Mucosa of descending colon (tissue), 3 donors: ENCODE results near the gene ZNF335. TPM values are rescaled to one million over a fixed set of nuclear protein-coding genes. Genes with fewer than 3 reads are reported as not detected.
A peak's percentile ranks its signal among the peaks of the same experiment; 100 is the strongest.

ENCODE experiments used
- ATAC-seq: fragments of 200-7000 bp; cut with Tn5 transposase; one replicate; pipeline ENCODE4 v1.9.1; 2020; ENCODE audit warnings: mild to moderate bottlenecking, moderate library complexity
- DNase-seq, 3 donors: peaks; one replicate each; pipeline ENCODE4 v3.0.0-alpha.2; 2020
- H3K36me3 ChIP-seq: fragments of 200-600 bp; one replicate; pipeline ENCODE4 v1.8.0; 2021; ENCODE audit warnings: low read depth, mild to moderate bottlenecking
- H3K4me1 ChIP-seq: fragments of 200-600 bp; one replicate; pipeline ENCODE4 v1.8.0; 2021; ENCODE audit warnings: low read depth, mild to moderate bottlenecking
- H3K4me3 ChIP-seq: fragments of 200-600 bp; one replicate; pipeline ENCODE4 v1.8.0; 2021; ENCODE audit warnings: mild to moderate bottlenecking
- H3K9me3 ChIP-seq: fragments of 200-600 bp; one replicate; pipeline ENCODE4 v1.8.0; 2021; ENCODE audit warnings: mild to moderate bottlenecking
- intact Hi-C, 2 donors: fragments of 100-400 bp; cut with DNase I in 1 of 2; cut with micrococcal nuclease in 1 of 2; formaldehyde crosslinking; loops; one replicate each; pipeline versions ENCODE4 v1.11.0 to v1.11.1; 2022; cut with DNase I, micrococcal nuclease
- total RNA-seq, 3 donors: library from RNA; stranded (reverse); fragmentation: NEBNext Ultra II Directional in 2 of 3; extraction: Animal tissue kit (Norgen Biotek cat#: 25700) in 2 of 3; gene quantifications; one replicate each; pipeline versions ENCODE4 v1.2.1 to v1.2.4, GENCODE V29; 2021 to 2023
- TF ChIP-seq, protein P1 (sequence below): fragments of 200-600 bp; IDR thresholded peaks from one replicate; pipeline ENCODE4 v1.8.0; 2022; ENCODE audit warnings: antibody characterized with exemption, mild to moderate bottlenecking
- donor health status: DM: no; HTN: no; CAD: no; lungs with moderate emphysema.
- donor health status: DM: no; HTN: no; CAD: no.
- donor health status: DM: no; HTN: yes; CAD: no.

The ZNF335 gene
- total RNA-seq, 3 donors from 2014 or later, result 19.1 to 22.7 (median 20.1) TPM

- DNase-seq, result no peak
- H3K4me3 ChIP-seq, result no peak overlapping the region
- H3K9me3 ChIP-seq, result no peaks in the 10 kb centered on the region
- no peaks in the 10 kb centered on the region for H3K4me1 ChIP-seq
- intact Hi-C loops, result no loop called here
- no peak for ATAC-seq
- TF ChIP-seq, protein P1, sequence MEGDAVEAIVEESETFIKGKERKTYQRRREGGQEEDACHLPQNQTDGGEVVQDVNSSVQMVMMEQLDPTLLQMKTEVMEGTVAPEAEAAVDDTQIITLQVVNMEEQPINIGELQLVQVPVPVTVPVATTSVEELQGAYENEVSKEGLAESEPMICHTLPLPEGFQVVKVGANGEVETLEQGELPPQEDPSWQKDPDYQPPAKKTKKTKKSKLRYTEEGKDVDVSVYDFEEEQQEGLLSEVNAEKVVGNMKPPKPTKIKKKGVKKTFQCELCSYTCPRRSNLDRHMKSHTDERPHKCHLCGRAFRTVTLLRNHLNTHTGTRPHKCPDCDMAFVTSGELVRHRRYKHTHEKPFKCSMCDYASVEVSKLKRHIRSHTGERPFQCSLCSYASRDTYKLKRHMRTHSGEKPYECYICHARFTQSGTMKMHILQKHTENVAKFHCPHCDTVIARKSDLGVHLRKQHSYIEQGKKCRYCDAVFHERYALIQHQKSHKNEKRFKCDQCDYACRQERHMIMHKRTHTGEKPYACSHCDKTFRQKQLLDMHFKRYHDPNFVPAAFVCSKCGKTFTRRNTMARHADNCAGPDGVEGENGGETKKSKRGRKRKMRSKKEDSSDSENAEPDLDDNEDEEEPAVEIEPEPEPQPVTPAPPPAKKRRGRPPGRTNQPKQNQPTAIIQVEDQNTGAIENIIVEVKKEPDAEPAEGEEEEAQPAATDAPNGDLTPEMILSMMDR, result no peak
- H3K36me3 ChIP-seq, result no peaks in the 10 kb centered on the region
These were observed 9.3 kb upstream of the ZNF335 start for GRCh38 chr20:45981261-45981660.

- Histone ChIP-seq H3K4me1 (no peaks in the 10 kb centered on the region), H3K4me3 (no peak overlapping the region), H3K9me3 (no peaks in the 10 kb centered on the region), H3K36me3 (no peaks in the 10 kb centered on the region)
- DNase-seq, result no peak
- ATAC-seq, result no peak
- intact Hi-C loops, result no loop called here
- TF ChIP-seq, protein P1, result no peak
These were observed 4.1 kb upstream of the ZNF335 start for GRCh38 chr20:45976086-45976485.

DNA sequence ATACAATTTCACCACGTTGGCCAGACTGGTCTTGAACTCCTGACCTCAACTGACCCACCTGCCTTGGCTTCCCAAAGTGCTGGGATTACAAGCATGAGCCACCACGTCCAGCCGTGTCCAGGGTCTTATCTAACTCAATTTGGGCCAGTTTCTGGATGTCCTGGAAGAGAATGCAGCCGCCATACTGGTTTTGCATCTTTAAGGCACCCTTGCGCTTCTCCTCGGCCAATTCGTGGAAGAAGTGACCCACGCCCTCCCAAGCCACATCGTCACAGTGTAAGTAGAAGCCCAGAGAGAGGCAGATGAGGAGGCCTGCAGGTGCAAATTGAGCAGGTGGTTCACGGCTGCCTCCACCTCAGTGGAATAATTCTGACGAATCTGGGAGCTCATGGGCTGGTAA lies 3.7 kb upstream of the ZNF335 start:
- Histone ChIP-seq H3K9me3 (no peaks in the 10 kb centered on the region), H3K4me1 (peaks cover 2% of the 10 kb centered on the region), H3K4me3 (no peak overlapping the region), H3K36me3 (no peaks in the 10 kb centered on the region)
- ATAC-seq (no peak), DNase-seq (no peak)
- TF ChIP-seq, protein P1, result no peak
- intact Hi-C loops, result no loop called here

DNA sequence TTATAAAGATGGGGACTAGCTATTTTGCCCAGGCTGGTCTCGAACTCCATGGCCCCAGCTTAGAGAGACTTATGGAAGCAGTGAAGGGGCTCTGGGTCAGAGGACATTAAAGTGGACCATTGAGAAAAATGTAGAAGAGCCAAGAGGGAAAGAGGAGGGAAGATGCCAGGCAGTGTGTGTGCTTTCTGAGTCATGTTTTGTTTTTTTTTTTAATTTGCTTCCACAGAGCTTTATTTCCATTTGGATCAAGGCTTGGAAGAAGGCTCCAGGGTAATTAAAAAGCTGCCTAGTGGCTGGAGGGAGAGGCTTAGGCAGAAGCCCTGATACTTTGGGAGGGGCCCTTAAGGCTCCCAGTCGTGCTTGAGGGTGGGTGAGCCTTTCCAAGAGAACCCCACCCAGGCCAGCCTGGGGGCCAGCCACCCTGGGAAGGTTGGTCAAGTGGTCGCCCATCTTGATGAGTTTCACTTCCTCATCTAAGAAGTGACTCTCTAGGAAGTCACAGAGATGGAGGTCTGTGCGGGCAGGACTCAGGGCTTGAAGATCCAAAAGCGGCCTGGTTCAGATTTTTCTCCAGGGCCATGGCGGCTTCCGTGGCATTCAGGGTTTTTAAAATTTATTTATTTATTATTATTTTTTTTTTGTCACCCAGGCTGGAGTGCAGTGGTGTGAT lies 3.0 kb upstream of the ZNF335 start:
- intact Hi-C loops, result no loop called here
- Histone ChIP-seq H3K4me1 (peaks cover 7% of the 10 kb centered on the region), H3K36me3 (no peaks in the 10 kb centered on the region), H3K9me3 (no peaks in the 10 kb centered on the region), H3K4me3 (no peak overlapping the region)
- no peak for DNase-seq
- TF ChIP-seq, protein P1, result no peak
- ATAC-seq, result no peak

- ATAC-seq (no peak), DNase-seq (no peak)
These were observed 639 bp upstream of the ZNF335 start for GRCh38 chr20:45972500-45973183.

More at GRCh38 chr20:45972500-45973183, 639 bp upstream of the ZNF335 start:
- intact Hi-C loops, result no loop called here
- TF ChIP-seq, protein P1, result no peak
- H3K4me1 ChIP-seq, result peaks cover 10% of the 10 kb centered on the region
- no peaks in the 10 kb centered on the region for H3K9me3 ChIP-seq
- peak overlapping the region; percentile 67 for H3K4me3 ChIP-seq
- H3K36me3 ChIP-seq, result peaks cover 6% of the 10 kb centered on the region
